ENCODE data around the gene KCP.

GRCh38 chr7:128894101-128894440, 16.4 kb downstream of the KCP start:
- TF ChIP-seq CTCF (IDR thresholded peaks at IDR 0.05): no peak
- TF ChIP-seq POLR2A (IDR thresholded peaks at IDR 0.05): no peak

All from esophagus squamous epithelium (tissue), 4 donors.